Chondrocyte (in vitro differentiated cells): ENCODE data around the gene RELB. TPM values are rescaled to one million over a fixed set of nuclear protein-coding genes. Genes with fewer than 3 reads are reported as not detected.

ENCODE experiments used
- DNase-seq: peaks from one replicate; pipeline ENCODE4 v3.0.0; 2021; ENCODE audit warnings: mixed read lengths, low spot score
- H3K27ac Mint-ChIP-seq: one replicate; pipeline ENCODE4 v1.8.0; 2021; ENCODE audit warnings: mild to moderate bottlenecking, moderate library complexity, mixed read lengths; ENCODE audit not compliant: unreplicated experiment
- H3K27me3 Mint-ChIP-seq: 2 replicates; pipeline ENCODE4 v1.8.0; 2021; ENCODE audit warnings: low read depth, mixed read lengths
- H3K36me3 Mint-ChIP-seq: 2 replicates; pipeline ENCODE4 v1.8.0; 2021; ENCODE audit warnings: low read depth, mixed read lengths
- H3K4me1 Mint-ChIP-seq: 2 replicates; pipeline ENCODE4 v1.8.0; 2021; ENCODE audit warnings: low read depth, mild to moderate bottlenecking, mixed read lengths
- H3K4me3 Mint-ChIP-seq: one replicate; pipeline ENCODE4 v1.8.0; 2021; ENCODE audit warnings: mild to moderate bottlenecking, moderate library complexity, mixed read lengths; ENCODE audit not compliant: unreplicated experiment
- H3K9me3 Mint-ChIP-seq: 2 replicates; pipeline ENCODE4 v1.8.0; 2021; ENCODE audit warnings: low read depth, mixed read lengths
- CTCF ChIP-seq: fragments of 200-600 bp; sonication (generic); IDR thresholded peaks from 2 replicates; pipeline ENCODE4 v1.5.0; 2021; ENCODE audit warnings: antibody characterized with exemption, mild to moderate bottlenecking, moderate library complexity
- total RNA-seq: library from RNA; stranded (reverse); gene quantifications from 3 replicates; pipeline ENCODE4 v1.2.1, GENCODE V29; 2021

RELB gene
- total RNA-seq, 1 donor from 2014 or later: 11.0 TPM

- DNase-seq: no peak
- H3K36me3 Mint-ChIP-seq: peaks cover 36% of the 10 kb centered on the region
- H3K27ac Mint-ChIP-seq: no peak overlapping the region
- no peaks in the 10 kb centered on the region for H3K9me3 Mint-ChIP-seq
- peak; percentile 90 for TF ChIP-seq CTCF
- peaks cover 4% of the 10 kb centered on the region for H3K4me1 Mint-ChIP-seq
- H3K27me3 Mint-ChIP-seq: no peaks in the 10 kb centered on the region
- H3K4me3 Mint-ChIP-seq: no peak overlapping the region
Observed at GRCh38 chr19:45059258-45059965, 58.1 kb downstream of the RELB start.

- Mint-ChIP-seq H3K4me1 (peaks cover 4% of the 10 kb centered on the region), H3K27ac (no peak overlapping the region), H3K36me3 (peaks cover 32% of the 10 kb centered on the region), H3K27me3 (no peaks in the 10 kb centered on the region), H3K4me3 (no peak overlapping the region), H3K9me3 (no peaks in the 10 kb centered on the region)
- no peak for TF ChIP-seq CTCF
- DNase-seq: no peak
Observed at GRCh38 chr19:45061965-45062364, 60.7 kb downstream of the RELB start.

- Mint-ChIP-seq H3K36me3 (peaks cover 22% of the 10 kb centered on the region), H3K4me3 (no peak overlapping the region), H3K27ac (no peak overlapping the region)
Observed at GRCh38 chr19:45063851-45064801, 62.9 kb downstream of the RELB start.

GRCh38 chr19:45066921-45067661 is 65.8 kb downstream of the RELB start:
- TF ChIP-seq CTCF: no peak
- Mint-ChIP-seq H3K27ac (no peak overlapping the region), H3K9me3 (no peaks in the 10 kb centered on the region), H3K4me1 (no peaks in the 10 kb centered on the region), H3K27me3 (no peaks in the 10 kb centered on the region), H3K4me3 (no peak overlapping the region), H3K36me3 (peaks cover 21% of the 10 kb centered on the region)
- no peak for DNase-seq

More at GRCh38 chr19:45063851-45064801, 62.9 kb downstream of the RELB start:
- Mint-ChIP-seq H3K27me3 (no peaks in the 10 kb centered on the region), H3K9me3 (no peaks in the 10 kb centered on the region), H3K4me1 (peaks cover 4% of the 10 kb centered on the region)
- TF ChIP-seq CTCF: no peak
- DNase-seq: peak; percentile 90

GRCh38 chr19:45068041-45068440 is 66.8 kb downstream of the RELB start:
- Mint-ChIP-seq H3K36me3 (peaks cover 17% of the 10 kb centered on the region), H3K27ac (no peak overlapping the region)
- DNase-seq: no peak

More at GRCh38 chr19:45068041-45068440, 66.8 kb downstream of the RELB start:
- Mint-ChIP-seq H3K27me3 (no peaks in the 10 kb centered on the region), H3K4me3 (no peak overlapping the region), H3K4me1 (no peaks in the 10 kb centered on the region), H3K9me3 (no peaks in the 10 kb centered on the region)
- TF ChIP-seq CTCF: no peak
